NCI-H1092 treated with DMSO at 0.1 percent for 48 hours (cell line): Measurements from ENCODE around the gene SLC30A5.
"Not testable (repeated sequence)": the region's sequence is repeated elsewhere in the genome, so short reads cannot be mapped to it uniquely, and the experiment has no call there.

Source experiments
- DNase-seq: peaks from one replicate; lab custom pipeline; 2025; lab: John Stamatoyannopoulos, UW

SLC30A5 gene

DNA sequence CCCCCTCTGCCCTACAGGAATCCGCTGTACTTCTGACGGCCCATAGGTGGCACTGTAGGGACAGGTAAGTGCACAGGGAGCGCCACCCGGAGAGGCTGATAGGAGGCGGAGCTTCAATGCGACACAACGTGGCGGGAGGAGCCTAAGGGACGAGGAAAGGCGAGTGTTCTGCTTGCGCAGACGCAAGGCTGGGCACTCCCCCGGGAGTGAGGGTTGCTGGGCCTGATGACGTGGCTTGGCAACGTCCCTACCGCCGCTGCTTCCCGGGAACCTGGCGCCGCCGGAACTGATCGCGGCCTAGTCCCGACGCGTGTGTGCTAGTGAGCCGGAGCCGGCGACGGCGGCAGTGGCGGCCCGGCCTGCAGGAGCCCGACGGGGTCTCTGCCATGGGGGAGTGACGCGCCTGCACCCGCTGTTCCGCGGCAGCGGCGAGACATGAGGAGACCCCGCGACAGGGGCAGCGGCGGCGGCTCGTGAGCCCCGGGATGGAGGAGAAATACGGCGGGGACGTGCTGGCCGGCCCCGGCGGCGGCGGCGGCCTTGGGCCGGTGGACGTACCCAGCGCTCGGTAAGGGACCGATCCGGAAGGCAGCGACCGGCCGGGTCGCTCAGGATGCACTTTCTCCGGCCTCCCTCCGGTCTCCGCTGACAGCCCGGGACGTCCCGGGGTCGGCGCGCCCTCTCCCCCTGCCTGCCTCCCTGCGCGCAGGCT, at the start of gene SLC30A5:
TSS of gene SLC30A5 (plus strand) at position 244 of the 712 bp plus-strand sequence. CDS start at position 486, 242 bp downstream.
- peak; percentile 97 for DNase-seq

DNA sequence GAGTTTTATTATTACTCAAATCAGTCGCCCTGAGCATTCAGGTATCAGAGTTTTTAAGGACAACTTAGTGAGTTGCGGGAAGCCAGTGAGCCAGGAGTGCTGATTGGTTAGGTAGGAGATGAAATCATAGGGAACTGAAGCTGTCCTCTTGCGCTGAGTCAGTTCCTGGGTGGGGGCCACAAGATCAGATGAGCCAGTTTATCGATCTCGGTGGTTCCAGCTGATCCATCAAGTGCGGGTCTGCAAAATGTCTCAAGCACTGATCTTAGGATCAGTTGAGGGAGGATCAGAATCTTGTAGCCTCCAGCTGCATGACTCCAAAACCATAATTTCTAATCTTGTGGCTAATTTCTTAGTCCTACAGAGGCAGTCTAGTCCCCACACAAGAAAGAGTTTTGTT, 48.6 kb upstream of the SLC30A5 start:
- DNase-seq: not testable (repeated sequence)

DNA sequence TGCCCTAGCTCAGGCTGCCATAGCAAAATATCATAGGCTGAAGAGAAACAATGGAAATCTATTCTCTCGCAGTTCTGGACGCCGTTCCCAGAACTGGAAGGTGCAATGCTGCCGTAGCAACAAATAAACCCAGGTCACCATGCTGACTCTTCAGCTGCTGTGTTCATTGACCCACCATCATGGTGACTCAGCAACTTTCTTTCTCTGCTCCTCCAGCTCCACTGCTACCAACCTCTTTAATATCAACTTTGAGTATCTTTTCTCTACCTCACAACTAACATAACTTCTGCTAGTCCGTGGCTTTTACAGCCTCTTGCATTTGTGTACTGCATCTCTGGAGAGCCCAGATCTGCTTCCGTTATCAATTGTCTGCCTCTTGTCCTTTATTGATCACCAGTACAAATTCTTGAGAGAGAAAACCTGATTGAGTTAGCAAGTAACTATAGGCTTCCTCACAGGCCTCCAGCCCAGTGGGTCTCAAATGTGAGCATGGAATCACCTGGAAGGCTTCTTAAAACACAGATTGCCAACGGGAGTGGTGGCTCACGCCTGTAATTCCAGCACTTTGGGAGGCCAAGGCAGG, 47.3 kb upstream of the SLC30A5 start:
- DNase-seq: no peak

DNA sequence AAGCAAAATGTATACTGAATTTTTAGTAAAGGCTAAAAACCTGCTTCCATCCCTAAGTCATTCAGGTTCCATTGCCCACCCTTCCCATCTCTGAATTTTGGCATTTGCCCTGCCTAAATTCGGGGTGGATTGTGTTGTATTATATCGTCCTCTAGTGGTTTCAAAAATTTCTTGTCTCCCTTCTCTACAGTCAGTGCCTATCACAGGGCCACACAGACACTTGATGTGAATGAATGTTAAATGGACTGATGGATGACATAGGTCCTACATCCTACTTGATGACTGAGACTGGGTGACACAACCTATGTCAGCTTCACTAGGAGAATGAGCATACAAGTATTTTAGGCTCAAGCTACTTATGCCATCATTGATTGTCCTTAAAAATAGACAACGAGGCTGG, 45.6 kb upstream of the SLC30A5 start:
- DNase-seq: no peak

DNA sequence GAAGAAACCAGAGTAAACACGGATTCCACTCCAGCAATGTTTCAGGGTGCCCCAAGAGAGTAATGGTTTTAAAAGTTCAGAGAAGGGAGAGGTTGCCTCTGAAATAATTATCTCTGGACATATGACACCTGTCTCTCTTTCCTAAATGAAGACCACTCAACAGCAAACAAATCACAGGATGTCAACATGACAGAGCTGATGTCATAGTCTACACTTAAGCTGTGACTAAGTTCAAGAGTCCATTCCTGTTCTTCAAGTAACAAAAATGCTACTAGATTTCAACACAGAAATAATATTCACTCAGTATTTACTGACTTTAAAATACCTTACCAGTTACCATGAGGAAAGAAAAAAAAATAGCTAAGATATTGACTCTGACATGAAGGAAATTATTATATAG, 44.7 kb upstream of the SLC30A5 start:
- no peak for DNase-seq

DNA sequence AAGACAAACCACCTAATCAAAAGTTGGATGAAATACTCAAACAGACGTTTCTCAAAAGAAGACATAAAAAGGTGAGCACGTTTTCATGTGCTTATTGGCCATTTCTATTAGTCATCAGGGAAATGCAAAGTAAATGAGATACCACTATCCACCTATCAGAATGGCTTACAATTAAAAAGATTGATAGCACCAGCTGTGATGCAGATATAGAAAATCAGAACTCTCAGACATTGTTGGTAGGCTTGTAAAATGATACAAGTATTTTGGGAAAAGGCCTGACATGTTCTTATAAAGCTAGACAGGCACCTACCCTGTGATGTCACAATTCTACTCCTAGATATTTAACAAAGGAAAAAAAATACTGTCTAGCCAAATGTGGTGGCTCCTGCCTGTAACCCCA, 44.0 kb upstream of the SLC30A5 start:
- no peak for DNase-seq

DNA sequence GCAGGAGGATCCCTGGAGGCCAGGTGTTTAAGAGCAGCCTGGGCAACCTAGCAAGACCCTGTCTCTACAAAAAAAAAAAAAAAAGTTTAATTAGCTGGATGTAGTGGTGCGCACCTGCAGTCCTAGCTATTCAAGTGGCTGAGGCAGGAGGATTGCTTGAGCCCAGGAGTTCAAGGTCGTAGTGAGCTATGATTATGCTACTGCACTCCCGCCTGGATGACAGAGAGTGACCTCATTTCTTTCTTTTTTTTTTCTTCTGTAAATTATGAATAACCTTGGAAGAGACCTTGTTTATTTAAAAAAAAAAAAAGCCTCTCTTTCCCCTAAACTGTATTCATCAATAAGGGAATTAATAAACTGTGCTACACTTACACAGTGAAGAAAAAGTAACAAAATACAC, 43.6 kb upstream of the SLC30A5 start:
- no peak for DNase-seq

DNA sequence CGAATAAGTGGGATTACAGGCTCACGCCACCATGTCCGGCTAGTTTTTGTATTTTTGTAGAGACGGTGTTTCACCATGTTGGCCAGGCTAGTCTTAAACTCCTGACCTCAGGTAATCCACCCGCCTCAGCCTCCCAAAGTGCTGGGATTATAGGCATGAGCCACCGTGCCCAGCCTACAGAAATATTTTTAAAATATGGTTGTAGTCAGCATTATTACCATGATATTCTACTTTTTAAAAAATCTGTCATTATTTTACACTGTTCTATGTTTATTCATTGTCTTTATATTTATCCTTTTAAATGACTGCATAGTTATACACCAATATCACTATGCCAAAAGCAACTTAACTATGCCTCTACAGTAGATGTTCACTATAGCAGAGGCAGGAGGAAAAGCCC, 41.6 kb upstream of the SLC30A5 start:
- no peak for DNase-seq

DNA sequence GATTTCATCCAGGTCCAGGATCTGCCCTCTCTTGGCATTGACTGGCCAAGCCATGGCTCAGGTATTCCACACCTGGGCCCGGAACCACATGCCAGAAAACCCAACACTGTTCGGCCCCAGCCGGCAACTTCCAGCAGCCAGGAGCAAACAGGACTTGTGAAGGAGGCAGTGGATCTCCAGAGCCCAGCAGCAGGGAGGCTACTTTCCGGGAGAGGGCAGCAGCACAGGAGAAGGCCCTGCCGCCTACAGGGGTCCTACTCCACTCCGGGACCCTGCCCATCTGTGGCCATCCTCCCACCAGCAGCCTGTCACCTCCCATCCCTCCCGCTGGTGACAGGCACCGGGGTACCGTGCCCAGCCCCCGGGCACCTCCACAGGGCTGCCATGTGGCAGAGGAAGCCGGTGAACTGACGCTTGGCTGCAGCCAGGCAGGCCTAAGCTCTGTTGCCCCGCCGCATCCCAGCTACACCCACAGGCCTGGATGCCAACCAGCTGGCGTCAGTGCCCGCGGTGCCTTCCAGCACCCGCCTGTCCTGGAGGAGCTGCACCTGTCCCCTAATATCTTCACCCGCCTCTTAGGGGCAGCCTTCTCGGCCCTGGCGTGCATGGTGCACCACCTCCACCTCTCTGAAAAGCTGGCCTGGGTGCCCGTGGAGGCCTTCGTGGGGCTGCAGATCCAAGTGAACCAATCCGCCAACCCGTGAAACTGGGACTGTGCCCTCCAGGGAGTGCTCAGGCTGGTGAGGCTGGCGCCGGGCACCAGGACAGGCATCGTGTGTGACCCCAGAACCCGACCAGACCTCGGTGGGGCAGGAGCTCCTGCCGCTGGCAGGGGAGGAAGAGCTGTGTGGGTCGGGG, 18.9 kb upstream of the SLC30A5 start:
- DNase-seq: no peak

DNA sequence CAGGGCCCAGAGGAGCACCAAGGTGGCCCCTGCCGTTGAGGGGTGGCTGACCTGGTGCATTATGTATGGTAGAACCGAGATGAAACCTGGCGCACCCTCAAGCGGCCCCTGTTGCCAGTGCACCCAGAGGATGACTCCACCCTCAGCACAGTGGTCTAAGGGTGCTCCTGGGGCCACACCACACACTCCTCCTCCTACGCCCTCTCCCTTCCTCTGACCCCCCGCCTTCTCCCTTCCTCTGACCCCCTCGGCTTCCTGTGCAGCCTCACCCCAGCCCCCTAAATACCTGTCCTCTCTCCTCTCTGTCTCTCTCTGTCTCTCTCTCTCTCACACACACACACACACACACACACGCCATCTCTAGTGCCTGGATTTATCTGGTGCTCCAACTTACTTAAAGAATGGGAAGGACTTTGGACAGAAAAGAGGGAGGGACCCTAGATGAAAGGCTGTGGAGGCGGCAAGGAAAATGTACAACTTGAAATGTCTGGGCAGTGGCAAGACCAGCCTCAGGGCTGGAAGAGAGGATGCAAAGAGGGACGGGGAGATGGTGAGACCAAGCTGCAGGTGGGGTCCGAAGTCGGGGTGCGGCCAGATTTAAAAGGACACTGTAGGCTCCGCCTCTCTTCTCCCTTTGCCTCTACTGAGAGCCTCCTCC, 18.2 kb upstream of the SLC30A5 start:
- DNase-seq: no peak

DNA sequence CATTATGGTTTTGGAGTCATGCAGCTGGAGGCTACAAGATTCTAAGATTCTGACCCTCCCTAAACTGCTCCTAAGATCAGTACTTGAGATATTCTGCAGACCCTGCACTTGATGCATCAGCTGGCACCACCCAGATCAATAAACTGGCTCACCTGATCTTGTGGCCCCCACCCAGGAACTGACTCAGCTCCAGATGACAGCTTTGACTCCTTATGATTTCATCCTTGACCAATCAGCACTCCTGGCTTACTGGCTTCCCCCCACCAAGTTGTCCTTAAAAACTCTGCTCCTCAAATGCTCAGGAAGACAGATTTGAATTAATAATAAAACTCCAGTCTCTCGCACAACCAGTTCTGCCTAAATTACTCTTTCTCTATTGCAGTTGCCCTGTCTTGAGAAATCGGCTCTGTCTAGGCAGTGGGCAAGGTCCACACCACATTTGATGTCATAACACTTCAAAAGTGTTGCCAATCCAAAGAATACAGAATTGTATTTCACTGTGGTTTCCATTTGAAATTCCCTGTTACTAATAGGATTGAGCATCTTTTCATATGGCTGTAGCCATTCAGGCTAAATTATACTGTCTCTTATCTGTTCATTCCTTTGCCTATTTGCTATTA, 14.8 kb upstream of the SLC30A5 start:
- no peak for DNase-seq

DNA sequence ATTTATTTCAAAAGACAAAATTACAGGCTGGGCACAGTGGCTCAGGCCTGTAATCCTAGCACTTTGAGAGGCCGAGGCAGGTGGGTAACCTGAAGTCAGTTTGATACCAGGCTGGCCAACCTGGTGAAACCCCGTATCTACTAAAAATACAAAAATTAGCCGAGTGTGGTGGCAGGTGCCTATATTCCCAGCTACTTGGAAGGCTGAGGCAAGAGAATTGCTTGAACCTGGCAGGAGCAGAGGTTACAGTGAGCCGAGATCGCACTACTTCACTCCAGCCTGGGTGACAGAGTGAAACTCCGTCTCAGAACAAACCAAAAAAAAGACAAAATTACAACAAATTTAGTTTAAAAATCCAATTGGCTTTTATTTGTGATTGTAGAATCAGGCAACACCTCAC, 14.3 kb upstream of the SLC30A5 start:
- DNase-seq: no peak

DNA sequence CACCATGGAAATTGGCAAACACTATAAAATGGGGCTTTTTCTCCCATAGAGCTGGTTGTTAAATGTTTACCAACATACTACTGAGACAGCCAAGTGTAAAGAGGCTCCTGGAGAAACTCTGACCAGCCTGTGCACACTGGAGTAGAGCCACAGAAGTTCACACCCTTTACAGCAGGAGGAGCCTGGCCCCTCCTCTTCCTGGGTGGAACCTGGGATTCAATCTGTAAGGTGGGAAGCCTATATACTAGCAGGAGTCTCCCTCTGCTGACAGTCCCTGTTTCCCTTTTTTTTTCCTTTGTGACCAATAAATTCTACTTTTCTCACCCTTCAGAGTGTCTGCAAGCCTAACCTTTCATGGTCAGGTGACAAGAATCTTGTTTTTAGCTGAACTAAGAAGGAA, 10.4 kb upstream of the SLC30A5 start:
- no peak for DNase-seq

DNA sequence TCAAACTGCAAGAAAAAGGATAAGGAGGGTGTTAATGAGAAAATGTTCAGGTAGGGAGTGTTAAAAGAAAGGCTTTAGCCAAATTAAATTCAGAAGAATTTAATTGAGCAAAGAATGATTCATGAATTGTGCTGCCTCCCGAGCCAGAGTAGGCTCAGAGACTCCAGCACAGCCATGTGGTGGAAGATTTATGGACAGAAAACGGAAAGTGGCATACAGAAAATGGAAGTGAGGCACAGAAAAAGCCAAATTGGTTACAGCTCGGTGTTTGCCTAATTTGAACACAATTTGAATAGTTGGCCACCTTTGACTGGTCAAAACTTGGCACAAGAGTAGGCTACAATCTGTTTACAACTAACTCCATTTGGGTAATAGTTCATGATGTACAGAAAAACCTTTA, 9.6 kb upstream of the SLC30A5 start:
- no peak for DNase-seq

DNA sequence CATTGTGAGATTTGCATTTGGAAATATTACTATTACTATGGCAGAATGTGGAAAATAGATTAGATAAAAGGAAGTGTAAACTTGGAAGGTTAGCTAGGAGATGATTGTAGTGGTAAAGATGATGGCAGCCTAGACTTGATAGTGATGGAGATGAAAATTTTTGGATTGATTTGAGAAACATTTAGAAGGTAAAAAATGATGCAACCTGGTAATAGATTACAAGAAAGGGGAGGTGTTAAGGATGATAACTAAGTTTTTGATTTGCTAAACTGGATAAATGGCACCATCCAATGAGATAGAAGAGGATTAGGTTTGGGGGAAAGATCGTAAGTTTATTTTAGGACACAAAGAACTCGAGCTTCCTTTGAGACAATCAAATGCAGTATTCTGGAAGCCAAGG, 8.9 kb upstream of the SLC30A5 start:
- DNase-seq: no peak

DNA sequence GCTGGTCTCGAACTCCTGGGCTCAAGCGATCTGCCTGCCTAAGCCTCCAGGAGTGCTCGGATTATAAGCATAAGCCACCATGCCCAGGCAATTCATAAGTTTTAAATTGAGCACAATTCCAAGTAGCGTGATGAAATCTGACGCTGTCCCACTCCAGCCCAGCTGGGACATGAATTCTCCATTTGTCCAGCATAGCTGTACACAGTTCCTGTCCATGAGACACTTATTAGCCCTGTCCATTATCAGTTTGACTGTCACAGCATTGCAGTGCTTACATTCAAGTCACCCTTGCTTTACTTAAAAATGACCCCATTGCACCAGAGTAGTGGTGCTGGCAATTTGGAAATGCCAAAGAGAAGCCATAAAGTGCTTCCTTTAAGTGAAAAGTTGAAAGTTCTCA, 7.6 kb upstream of the SLC30A5 start:
- DNase-seq: no peak

DNA sequence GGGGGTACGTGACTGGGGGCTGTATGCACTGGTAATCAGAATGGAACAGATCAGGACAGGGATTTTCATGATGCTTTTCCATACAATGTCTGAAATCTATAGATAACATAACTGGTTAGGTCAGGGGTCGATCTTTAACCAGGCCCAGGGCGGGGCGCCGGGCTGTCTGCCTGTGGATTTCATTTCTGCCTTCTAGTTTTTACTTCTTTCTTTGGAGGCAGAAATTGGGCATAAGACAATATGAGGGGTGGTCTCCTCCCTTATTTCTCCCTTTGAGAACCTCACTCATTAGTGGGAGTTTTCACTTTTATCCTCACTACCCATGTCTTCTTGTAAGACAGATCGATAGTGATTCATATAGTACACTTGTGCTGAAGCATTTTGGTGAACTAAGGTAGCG, 5.8 kb upstream of the SLC30A5 start:
- not testable (repeated sequence) for DNase-seq

DNA sequence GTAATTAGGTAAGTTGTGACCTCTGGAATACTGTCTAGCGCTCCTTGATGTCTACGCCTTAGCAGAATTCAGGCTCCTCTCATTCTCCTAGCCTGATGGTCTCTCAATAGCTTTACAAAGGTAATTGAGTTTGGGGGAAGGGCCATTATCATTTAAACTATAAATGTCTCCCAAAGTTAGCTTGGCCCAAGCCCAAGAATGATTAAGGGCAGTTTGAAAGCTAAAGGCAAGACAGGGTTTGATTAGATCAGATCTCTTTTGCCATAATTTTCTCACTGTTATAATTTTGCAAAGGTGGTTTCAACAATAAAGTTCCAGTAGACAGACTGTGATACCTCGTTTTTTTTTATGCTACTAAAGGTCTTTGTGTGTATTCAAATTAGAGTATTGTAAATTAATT, 3.7 kb upstream of the SLC30A5 start:
- no peak for DNase-seq

DNA sequence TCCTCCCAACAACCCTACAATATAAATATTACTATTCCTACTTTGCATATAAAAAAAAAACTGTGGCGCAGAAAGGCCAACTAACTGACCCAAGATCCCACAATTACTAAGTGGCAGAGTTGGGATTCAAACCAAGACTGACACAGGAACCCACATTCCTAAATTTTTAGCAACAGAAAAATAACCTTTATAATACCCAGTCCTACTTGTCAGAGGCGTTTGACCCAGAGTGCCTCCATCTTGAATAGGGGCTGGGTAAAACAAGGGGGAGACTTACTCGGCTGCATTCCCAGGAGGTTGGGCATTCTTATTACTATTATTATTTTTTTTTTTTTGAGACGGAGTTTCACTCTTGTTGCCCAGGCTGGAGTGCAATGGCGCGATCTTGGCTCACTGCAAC, 2.0 kb upstream of the SLC30A5 start:
- DNase-seq: no peak

DNA sequence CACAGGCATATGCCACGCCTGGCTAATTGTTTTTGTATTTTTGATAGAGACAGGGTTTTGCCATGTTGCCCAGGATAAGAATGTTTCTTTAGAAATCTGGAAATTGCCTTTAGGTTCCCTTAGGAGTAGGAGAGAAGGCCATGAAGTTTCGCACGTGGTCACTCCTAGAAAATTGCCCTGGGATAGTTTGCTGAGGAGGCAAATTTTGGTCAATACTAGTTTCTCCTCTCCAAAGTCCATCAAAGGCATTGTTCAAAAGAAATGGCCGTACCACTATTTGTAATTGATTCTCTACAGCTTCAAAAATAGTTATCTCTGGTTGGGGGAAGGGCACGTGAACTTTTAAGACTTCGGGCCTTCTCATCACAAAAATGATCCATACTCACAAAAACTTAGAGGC, 845 bp upstream of the SLC30A5 start:
- DNase-seq: no peak

DNA sequence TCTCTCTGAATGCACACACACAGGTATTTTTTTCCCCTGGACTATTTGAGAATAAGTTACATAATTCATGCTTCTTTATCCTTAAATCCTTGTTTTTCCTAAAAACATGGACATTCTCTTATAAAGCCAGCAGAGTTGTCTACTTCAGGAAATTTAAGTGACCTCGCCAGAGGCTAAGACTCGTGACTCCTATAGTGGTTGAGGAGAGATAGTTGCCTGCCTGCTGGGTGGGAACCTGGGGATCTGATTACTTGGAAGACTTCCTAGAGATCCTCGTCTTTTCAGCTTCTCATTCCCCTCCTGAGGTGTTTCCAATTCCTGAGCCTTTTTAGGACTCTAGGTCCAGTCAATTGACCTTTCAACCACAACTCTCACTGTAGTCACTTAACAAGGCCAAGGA, 5.5 kb downstream of the SLC30A5 start:
- no peak for DNase-seq

DNA sequence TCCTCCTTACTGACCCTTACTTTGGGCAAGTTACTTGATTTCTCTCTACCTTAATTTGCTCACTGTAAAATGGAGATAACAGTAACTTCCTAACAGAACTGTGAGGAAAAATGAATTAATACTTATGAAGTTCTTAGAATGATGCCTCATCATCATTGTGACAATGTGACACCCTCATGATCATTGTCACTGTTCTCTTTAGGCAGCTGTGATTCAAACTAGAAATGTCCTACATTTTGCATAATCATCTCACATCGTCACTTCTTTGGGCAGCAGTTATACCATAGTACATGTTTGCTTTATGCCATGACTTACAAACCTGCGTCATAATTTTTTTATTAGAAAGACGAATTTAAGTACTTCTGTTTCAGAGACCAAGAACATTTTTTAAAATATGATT, 9.7 kb downstream of the SLC30A5 start:
- DNase-seq: no peak
